Kidney capillary endothelial cell (primary cell): ENCODE results near the gene PNPO.

ENCODE experiments used
- DNase-seq: peaks from one replicate; pipeline ENCODE4 v3.0.0-alpha.2; 2018; ENCODE audit warnings: low spot score

Gene PNPO

GRCh38 chr17:47949946-47950345 lies 8.6 kb downstream of the PNPO start:
- no peak for DNase-seq

GRCh38 chr17:47950448-47950847 lies 9.1 kb downstream of the PNPO start:
- DNase-seq: no peak

DNA sequence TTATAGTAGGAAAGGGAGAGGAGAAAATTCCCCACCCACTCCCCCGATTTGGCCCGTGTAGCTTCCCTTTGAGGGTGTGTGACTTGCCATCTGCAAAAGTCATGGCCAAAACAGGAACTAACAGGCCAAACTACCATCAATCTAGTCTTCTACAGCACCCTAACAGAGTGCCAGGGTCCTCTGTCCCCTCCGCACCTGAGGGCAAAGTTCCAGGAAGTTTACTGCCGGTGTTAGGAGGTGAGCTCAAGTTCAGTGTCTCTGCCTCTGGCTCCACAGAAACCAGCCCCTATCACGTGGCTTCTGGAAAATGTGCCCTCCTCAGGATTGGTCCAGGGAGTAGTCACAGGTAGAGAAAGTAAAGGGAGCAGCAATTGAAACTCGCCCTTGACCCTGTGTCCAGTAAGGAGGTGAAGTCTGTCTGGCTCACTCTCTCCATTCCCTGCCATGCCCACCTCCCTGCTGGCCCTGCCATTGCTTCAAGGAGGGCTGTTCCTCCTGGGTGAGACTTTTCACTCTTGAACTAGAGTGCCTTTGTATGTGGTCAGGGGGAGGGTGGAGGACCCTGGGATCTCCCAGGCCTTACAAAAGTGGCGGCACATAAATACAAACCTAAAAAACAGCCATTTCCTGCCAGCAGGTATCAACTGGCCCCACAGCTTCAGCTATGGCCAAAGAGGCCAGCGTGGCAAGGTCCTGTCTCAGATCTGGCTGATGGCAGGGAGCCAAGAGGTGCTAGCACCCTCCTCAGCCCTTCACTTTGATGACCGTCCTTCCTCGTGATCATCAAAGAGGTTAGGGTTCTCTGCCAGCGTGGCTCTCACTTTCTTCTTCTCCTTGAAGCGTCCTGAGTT lies 11.0 kb downstream of the PNPO start:
- DNase-seq: no peak

DNA sequence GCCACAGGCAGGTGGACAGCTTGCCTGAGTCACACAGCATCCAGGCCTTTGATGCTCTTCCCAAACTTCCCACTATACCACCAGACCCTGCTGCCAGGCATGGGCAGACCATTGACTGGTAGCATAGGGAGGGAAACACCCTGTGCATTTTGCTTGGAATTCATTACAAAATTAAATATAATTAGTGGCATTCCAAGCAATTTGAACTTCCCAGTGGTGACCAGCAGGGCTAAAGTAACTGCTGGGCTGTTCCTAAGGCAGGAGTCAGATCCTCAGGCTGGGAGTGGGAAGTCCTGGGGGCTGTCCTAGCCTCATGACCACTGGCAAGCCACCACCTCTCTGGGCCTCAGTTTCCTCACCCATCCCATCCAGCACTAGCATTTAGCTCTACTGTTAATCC lies 12.5 kb downstream of the PNPO start:
- DNase-seq: no peak

DNA sequence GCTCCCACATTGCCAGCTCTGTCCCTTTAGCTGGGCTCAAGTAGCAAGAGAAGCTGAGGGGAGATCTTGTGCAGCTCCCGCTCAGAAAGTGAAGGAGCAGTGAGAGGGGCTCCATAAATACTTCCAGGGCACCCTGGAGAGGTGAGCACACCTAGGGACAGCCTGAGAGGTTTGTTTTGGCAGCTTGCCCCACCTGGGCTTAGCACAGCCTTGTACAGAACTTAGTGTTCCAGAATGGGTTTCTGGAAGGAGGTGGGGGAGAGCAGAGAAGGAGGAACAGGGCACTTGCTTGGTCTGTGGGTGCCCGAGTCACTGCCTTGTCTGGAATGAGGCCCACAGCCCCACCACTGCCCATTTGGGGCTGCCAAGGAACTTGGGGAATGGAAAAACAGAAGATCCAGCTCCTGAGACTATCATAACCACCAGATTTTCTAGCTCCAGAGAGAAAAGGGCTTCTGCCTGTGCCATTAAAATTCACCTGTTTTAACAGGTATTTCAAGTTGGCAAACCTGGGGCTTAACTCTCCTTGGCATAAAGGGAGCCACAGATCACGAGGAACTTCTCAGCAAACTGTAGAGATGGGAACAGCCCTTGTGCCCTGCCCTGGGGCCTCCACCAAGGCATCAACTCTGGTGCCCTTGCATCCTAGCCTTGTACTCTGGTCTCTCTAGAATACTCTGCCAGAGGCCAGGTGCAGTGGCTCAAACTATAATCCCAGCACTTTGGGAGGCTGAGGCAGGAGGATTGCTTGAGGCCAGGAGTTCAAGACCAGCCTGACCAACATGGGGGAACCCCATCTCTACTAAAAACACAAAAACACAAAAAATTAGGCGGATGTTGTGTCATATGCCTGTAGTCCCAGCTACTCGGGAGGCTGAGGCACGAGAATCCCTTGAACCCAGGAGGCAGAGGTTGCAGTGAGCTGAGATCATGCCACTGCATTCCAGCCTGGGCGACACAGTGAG lies 14.4 kb downstream of the PNPO start:
- no peak for DNase-seq

GRCh38 chr17:47956791-47957590 lies 15.6 kb downstream of the PNPO start:
- no peak for DNase-seq

GRCh38 chr17:47957591-47958490 lies 16.5 kb downstream of the PNPO start, which contains the start of gene PRR15L:
TSS of gene PRR15L (minus strand) at chr17:47957883. CDS start at chr17:47953234, 4,649 bp downstream.
- DNase-seq: no peak

GRCh38 chr17:47959825-47960655 lies 18.7 kb downstream of the PNPO start:
- no peak for DNase-seq

DNA sequence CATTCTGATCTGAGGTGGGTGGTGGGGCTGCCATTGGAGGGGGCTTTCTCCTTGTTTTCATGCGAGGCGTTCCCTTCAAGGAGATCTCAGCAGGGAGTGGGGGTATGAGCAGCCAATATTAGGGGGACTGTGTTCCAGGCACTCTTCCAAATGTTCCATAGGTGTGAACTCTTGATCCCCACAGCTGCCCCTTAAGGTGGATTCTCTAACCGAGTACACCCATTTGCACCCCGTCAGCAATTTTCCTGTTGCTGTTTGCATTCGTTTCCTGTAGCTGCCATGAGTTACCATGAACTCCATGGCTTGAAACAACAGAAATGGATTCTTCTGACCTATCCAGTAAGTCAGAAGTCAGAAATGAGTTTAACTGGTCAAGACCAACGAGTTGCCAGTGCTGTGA lies 20.0 kb downstream of the PNPO start:
- DNase-seq: no peak

DNA sequence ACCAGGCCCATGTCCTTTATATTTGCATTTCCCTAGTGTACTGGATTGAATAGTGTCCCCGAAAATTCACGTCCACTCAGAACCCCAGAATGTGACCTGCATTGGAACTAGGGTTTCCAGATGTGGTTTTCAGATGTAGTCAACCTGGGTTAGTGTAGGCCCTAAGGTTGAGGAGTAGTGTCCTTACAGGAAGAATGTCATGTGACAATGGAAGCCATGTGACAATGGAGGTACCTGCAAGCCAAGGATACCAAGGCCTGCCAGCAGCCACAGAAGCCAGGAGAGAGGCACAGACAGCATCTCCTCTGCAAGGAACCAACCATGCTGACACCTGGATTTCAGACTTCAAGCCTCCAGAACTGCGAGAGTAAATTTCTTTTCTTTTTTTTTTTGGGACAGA lies 21.5 kb downstream of the PNPO start:
- no peak for DNase-seq

DNA sequence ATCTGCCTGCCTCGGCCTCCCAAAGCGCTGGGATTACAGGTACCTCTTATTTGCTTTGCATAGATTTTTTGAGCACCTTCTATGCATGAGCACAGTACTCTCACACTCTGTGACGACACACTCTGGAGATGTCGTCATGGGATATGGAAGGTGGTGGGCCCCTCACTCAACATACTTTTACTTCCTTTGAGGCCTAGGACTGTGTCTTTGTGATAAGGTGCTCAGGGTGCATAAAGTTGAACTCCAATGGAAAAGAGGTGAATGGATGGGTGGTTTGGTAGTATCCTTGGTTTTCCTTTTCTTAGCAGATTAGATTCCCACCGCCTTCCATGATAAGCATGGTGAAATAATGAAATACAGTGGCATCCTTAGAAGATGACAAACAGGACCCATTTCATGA lies 23.5 kb downstream of the PNPO start:
- DNase-seq: no peak

DNA sequence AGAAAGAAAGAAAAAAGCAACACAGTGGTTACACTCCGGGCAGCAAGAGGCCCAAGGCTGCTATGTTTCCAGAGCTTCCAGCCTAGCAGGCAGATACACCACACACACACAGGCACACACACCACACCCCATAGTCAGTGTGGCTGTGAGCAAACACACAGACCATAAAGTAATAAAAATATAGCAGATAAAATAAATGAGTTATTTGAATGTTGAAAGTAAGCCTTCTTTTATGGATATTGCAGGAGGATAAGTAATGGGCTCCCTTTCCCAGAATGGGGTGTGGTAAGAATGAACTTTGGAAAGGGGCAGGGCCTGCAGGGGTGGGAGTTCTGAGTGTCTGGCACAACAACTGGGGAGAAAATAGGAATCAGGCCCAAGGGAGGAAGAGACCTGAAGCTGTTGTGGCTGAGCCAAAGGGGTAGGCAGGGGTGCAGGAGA lies 24.7 kb downstream of the PNPO start:
- DNase-seq: no peak

GRCh38 chr17:47967607-47968252 lies 26.4 kb downstream of the PNPO start:
- peak; percentile 58 for DNase-seq

- DNase-seq: no peak
Measured at GRCh38 chr17:47968836-47969235, 27.5 kb downstream of the PNPO start.

DNA sequence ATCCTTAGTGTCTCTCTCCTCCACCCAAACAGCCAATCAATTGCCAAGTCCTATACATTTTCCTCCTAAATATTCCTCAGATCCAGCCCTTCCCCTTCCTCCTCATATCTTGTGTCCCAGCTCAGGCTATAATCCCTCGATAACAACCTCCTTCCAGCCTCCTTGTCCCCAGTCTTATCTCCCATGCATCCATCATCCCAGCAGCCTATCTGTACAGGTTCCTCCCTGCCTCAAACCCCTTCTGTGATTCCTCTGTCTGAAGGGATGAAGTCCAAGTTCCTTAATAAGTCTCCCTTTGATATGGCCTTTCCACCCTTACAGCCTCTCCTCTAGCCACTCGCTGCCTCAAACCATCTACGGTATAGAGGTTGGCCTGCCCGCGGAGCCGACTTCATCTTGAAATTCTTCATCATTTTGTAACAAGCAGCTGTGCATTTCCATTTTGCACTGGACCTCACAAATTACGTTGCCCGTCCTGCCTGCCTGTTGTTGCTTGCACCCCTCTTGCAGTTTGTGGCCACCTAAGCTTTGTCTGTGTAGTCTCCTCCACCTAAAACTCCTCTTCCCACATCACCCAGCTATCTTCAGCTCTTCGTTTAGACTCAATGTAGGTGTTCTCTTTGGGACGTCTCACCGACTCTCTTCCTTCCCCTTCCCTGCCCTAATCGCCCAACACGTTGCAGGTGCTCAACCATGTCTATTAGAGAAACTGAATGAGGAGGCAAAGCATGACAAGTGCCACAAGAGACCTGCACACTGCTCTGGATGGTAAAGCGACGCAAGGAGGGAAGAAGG lies 28.8 kb downstream of the PNPO start:
- no peak for DNase-seq

DNA sequence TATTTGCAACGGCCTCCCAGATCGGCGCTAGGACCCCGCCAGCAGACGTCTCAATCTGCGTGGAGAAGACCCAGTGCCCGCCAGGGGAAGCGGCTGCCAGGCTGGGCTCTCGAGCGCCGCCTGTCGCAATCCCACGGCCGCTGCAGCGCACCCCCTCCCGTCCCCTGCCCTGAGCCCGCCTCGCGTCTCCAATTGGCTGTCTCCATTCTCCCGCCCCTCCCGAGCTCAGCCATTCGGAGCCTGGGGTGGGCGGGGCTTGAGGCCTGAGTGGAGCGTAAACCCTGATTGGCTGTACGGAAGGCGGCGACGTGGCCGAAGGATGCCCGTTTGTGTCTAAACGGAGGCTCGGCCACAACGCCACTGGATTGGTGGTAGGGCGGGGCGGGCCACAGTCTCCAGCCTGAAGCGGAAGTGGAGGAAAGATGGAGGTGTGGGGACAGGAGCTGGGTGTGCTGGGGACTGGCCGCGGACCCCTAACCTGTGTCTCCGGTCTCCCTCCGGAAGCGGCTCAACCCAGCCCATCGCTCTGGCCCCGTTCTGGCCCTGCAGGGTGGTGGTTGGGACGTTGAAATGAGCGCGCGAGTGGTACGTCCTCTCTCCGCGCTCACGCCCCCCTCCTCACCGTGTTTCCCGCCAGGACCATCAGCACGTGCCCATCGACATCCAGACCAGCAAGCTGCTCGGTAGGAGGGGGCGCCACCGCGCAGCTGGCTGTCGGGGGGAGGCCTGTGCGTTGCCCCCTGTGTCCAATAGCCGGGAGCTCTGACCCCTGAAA lies 29.5 kb downstream of the PNPO start, which contains the start of gene CDK5RAP3:
Gene CDK5RAP3 (plus strand): TSS at position 389 of the 775 bp plus-strand sequence. CDS start 34 bp downstream, at position 423.
- peak; percentile 99 for DNase-seq

DNA sequence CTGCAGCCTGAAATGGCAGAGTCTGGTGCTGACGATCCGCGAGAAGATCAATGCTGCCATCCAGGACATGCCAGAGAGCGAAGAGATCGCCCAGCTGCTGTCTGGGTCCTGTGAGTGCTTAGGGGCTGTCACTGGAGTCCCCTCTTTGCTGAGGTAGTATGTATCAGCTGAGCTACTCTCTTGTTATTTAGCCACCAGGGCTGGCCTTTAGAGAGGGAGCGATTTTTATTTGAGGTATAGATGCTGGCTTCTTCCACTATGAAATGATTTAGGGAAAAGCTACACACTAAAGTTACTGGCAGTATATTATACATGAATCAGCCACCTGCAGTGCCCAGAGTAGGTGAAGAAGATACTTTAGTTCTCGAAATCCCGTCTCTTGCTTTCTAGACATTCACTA lies 32.2 kb downstream of the PNPO start:
- no peak for DNase-seq
